GM04503 (cell line): ENCODE results near the gene ZFX.

Experiments
- DNase-seq: peaks from one replicate; pipeline ENCODE4 v3.0.0-alpha.2; 2012; ENCODE audit warnings: low read depth

The ZFX gene

GRCh38 chrX:24202465-24203031 is 53.0 kb downstream of the ZFX start:
- DNase-seq, result no peak

- no peak for DNase-seq
These were observed 53.7 kb downstream of the ZFX start for GRCh38 chrX:24203072-24203808.

GRCh38 chrX:24204331-24204730 is 54.8 kb downstream of the ZFX start:
- no peak for DNase-seq

GRCh38 chrX:24204958-24205357 is 55.4 kb downstream of the ZFX start:
- DNase-seq, result no peak

GRCh38 chrX:24207826-24208225 is 58.3 kb downstream of the ZFX start:
- DNase-seq, result no peak

- DNase-seq, result no peak
These were observed 59.1 kb downstream of the ZFX start for GRCh38 chrX:24208496-24209240.

GRCh38 chrX:24210190-24210589 is 60.7 kb downstream of the ZFX start:
- no peak for DNase-seq

- no peak for DNase-seq
These were observed 65.0 kb downstream of the ZFX start for GRCh38 chrX:24214568-24214967.

- DNase-seq, result no peak
These were observed 65.7 kb downstream of the ZFX start for GRCh38 chrX:24215272-24215671.

- no peak for DNase-seq
These were observed 66.5 kb downstream of the ZFX start for GRCh38 chrX:24216037-24216436.

GRCh38 chrX:24216827-24217226 is 67.3 kb downstream of the ZFX start:
- DNase-seq, result no peak

GRCh38 chrX:24219320-24219719 is 69.8 kb downstream of the ZFX start:
- no peak for DNase-seq

GRCh38 chrX:24221872-24222271 is 72.3 kb downstream of the ZFX start:
- DNase-seq, result no peak

GRCh38 chrX:24225265-24225664 is 75.7 kb downstream of the ZFX start:
- DNase-seq, result no peak

- no peak for DNase-seq
These were observed 76.6 kb downstream of the ZFX start for GRCh38 chrX:24226176-24226575.

- no peak for DNase-seq
These were observed 79.1 kb downstream of the ZFX start for GRCh38 chrX:24228596-24228995.

GRCh38 chrX:24229400-24229879 is 79.9 kb downstream of the ZFX start:
- no peak for DNase-seq

- no peak for DNase-seq
These were observed 80.4 kb downstream of the ZFX start for GRCh38 chrX:24229976-24230375.

- DNase-seq, result peak; percentile 64
These were observed 81.6 kb downstream of the ZFX start for GRCh38 chrX:24231131-24231540.

GRCh38 chrX:24231641-24232179 is 82.2 kb downstream of the ZFX start:
- no peak for DNase-seq

- no peak for DNase-seq
These were observed 83.3 kb downstream of the ZFX start for GRCh38 chrX:24232796-24233195.

- no peak for DNase-seq
These were observed 85.7 kb downstream of the ZFX start for GRCh38 chrX:24235084-24235710.
